GM18867 (cell line): Measurements from ENCODE around the gene BACH1.
A peak's percentile ranks its signal among the peaks of the same experiment; 100 is the strongest.

Experiments used
- ATAC-seq: cut with Tn5 transposase; IDR thresholded peaks from one replicate; pipeline ENCODE4 v1.9.1; 2021; ENCODE audit warnings: mild to moderate bottlenecking, moderate library complexity; ENCODE audit not compliant: unreplicated experiment

The BACH1 gene

GRCh38 chr21:29290240-29290639, 8.5 kb upstream of the BACH1 start:
- ATAC-seq: no peak

DNA sequence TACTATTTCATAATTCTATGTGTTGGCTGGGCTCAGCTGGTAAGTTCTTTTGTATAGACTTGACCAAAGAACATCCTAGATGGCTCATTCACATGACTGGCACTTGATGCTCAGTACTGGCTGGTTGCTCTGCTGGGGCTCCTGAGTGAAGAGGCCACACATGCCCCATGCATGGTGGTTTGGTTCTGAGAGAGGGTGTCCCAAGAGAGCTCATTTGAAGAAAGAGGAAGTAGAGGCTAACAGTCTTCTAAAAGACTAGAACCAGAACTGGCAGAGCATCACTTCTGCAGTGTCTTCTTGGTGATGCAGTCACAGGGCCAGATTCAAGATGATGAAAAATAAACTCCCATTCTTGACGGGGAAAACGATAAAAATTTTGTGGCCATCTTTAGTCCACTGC, 5.2 kb upstream of the BACH1 start:
- ATAC-seq: peak; percentile 84

GRCh38 chr21:29295066-29295650, 3.6 kb upstream of the BACH1 start:
- no peak for ATAC-seq

GRCh38 chr21:29296446-29296845, 2.3 kb upstream of the BACH1 start:
- ATAC-seq: no peak

GRCh38 chr21:29297483-29298347, 1.0 kb upstream of the BACH1 start:
- no peak for ATAC-seq

- ATAC-seq: peak; percentile 24
Measured at GRCh38 chr21:29299046-29299915, 559 bp downstream of the BACH1 start.

GRCh38 chr21:29299916-29300806, 1.4 kb downstream of the BACH1 start:
- peak; percentile 66 for ATAC-seq

- no peak for ATAC-seq
Measured at GRCh38 chr21:29300807-29301138, 2.1 kb downstream of the BACH1 start.

DNA sequence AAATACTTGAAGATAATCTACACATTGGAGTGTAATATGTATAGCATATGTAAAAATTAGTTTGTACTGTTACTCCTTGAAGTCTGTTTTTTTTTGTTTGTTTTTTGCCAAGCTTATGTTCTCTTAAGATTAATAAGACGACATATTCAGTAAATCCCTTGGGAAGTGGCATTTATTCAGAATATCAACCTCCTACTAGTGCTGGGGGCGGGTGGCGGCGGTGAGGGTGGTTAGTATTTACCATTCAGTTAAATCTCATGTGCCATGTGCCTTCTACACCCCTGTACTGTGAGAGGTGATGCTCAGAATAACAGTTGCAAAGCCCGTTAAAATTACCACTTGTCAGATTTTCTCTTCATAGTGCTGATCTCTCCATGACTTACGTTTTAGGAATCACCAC, 3.0 kb downstream of the BACH1 start:
- no peak for ATAC-seq

- ATAC-seq: no peak
Measured at GRCh38 chr21:29302359-29302875, 3.7 kb downstream of the BACH1 start.

GRCh38 chr21:29303288-29303687, 4.6 kb downstream of the BACH1 start:
- ATAC-seq: no peak

- no peak for ATAC-seq
Measured at GRCh38 chr21:29304597-29304996, 5.9 kb downstream of the BACH1 start.

GRCh38 chr21:29305068-29305467, 6.3 kb downstream of the BACH1 start:
- no peak for ATAC-seq

DNA sequence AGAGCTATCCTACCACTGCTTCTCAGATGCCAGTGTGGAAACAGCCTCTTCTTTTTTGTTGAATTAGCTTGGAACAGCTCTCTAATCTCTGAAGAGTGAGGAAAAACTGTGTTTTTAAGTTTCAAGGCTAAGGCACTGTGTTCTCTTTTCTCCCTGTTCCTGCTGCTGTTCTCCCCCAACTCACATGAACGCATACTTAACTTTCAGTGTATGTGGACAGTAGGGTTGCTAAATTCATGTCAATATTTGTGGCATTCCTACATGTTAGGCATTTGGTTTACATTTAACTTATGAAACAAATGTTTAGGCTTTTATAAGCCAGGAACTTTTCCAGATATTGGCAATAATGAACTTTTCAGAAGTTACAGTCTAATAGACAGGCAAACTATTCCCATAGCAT, 6.8 kb downstream of the BACH1 start:
- ATAC-seq: no peak

GRCh38 chr21:29306920-29307319, 8.2 kb downstream of the BACH1 start:
- ATAC-seq: no peak

GRCh38 chr21:29307718-29308455, 9.2 kb downstream of the BACH1 start:
- no peak for ATAC-seq

GRCh38 chr21:29308456-29308783, 9.7 kb downstream of the BACH1 start:
- no peak for ATAC-seq

- no peak for ATAC-seq
Measured at GRCh38 chr21:29309703-29310102, 11.0 kb downstream of the BACH1 start.

- no peak for ATAC-seq
Measured at GRCh38 chr21:29311802-29312201, 13.1 kb downstream of the BACH1 start.

DNA sequence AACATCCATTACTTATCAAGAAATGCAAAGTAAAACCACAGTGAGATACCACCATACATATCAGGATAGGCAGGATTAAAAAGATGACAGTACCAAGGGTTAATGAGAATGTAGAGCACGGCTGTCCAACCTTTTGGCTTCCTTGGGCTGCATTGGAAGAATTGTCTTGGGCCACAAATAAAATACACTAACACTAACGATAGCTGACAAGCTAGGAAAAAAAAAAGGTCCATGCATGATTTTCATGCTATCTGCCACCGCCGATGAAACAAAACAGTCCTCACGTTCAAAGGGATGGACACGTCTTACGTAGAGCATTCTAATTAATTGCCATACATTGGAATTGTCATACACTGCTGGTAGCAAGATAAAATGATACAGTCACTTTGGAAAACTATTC, 14.3 kb downstream of the BACH1 start:
- ATAC-seq: no peak
